Testis (tissue), 3 donors: Measurements from ENCODE around the gene HBD. TPM values are rescaled to one million over a fixed set of nuclear protein-coding genes. Genes with fewer than 3 reads are reported as not detected.

Experiments used
- DNase-seq: peaks from one replicate; pipeline ENCODE4 v3.0.0-alpha.2; 2019
- H3K27ac ChIP-seq, 2 donors: fragments of 200-600 bp; sonication (generic); one replicate each; pipeline ENCODE4 v1.5.1; 2019
- H3K27me3 ChIP-seq: fragments of 200-600 bp; sonication (generic); one replicate; pipeline ENCODE4 v1.5.1; 2019
- H3K36me3 ChIP-seq: fragments of 200-600 bp; sonication (generic); one replicate; pipeline ENCODE4 v1.5.1; 2017; ENCODE audit warnings: low read depth; ENCODE audit errors: missing control alignments
- H3K4me1 ChIP-seq: fragments of 200-600 bp; sonication (generic); one replicate; pipeline ENCODE4 v1.5.1; 2019
- H3K4me3 ChIP-seq, 2 donors: fragments of 200-600 bp; sonication (generic); one replicate each; pipeline ENCODE4 v1.5.1; 2017 to 2019
- H3K9me3 ChIP-seq: fragments of 200-600 bp; sonication (generic); one replicate; pipeline ENCODE4 v1.5.1; 2017
- CTCF ChIP-seq, 3 experiments: fragments of 450-650 bp in 2 of 3; fragments of 200-600 bp in 1 of 3; sonication (generic) in 1 of 3; IDR thresholded peaks; one replicate each; pipeline ENCODE4 v1.5.1; 2016 to 2019; ENCODE audit warnings: antibody characterized with exemption in 3 of 3, mild to moderate bottlenecking in 2 of 3, moderate library complexity in 1 of 3
- POLR2A ChIP-seq: fragments of 450-650 bp; IDR thresholded peaks from one replicate; pipeline ENCODE4 v1.6.1; 2017; ENCODE audit warnings: antibody characterized with exemption, mild to moderate bottlenecking, moderate library complexity
- WGBS, 2 donors: methylation state at CpG; one replicate each; pipeline ENCODE4 v1.1.5; 2018; 5-methylcytosine and 5-hydroxymethylcytosine counted together
- intact Hi-C: fragments of 100-400 bp; cut with DNase I; formaldehyde crosslinking; loops from one replicate; pipeline ENCODE4 v1.15.1; 2023; ENCODE audit warnings: low total_unique reads
- polyA plus RNA-seq: library from polyadenylated mRNA; stranded (reverse); fragments of 350-450 nt; fragmentation: Illumina TruSeq; extraction: RNeasy Lipid Tissue Mini Kit (QIAGEN cat#74804); gene quantifications from one replicate; pipeline ENCODE4 v1.2.3, GENCODE V29; 2014; ENCODE audit warnings: low read depth, low replicate concordance; ENCODE audit not compliant: insufficient read depth
- total RNA-seq, 2 donors: library from RNA; depleted of rRNA; stranded (reverse); fragments of >200 nt; gene quantifications; one replicate each; pipeline ENCODE4 v1.2.3, GENCODE V29; 2016

Gene HBD
- total and polyA plus RNA-seq, 3 donors from 2014 or later: not detected

- WGBS, 2 donors: 52 to 67% methylated on average over 3 of the region's 3 CpGs
- peak; percentile 57 for DNase-seq
- Histone ChIP-seq H3K27ac (no peak overlapping the region), H3K9me3 (no peaks in the 10 kb centered on the region), H3K36me3 (no peaks in the 10 kb centered on the region), H3K27me3 (no peaks in the 10 kb centered on the region), H3K4me1 (no peaks in the 10 kb centered on the region), H3K4me3 (no peak overlapping the region)
- no peak for TF ChIP-seq POLR2A
- no peak for TF ChIP-seq CTCF (IDR thresholded peaks at IDR 0.05)
- intact Hi-C loops: no loop called here
Measured at GRCh38 chr11:5280582-5281102, 46.4 kb upstream of the HBD start.

GRCh38 chr11:5279471-5280090 lies 45.3 kb upstream of the HBD start:
- Histone ChIP-seq H3K27me3 (no peaks in the 10 kb centered on the region), H3K9me3 (no peaks in the 10 kb centered on the region), H3K36me3 (no peaks in the 10 kb centered on the region), H3K4me1 (no peaks in the 10 kb centered on the region), H3K4me3 (no peak overlapping the region), H3K27ac (no peak overlapping the region)
- intact Hi-C loops: no loop called here
- no peak for DNase-seq
- no peak for TF ChIP-seq POLR2A
- no peak for TF ChIP-seq CTCF (IDR thresholded peaks at IDR 0.05)
- WGBS, 2 donors: 81 to 86% methylated on average over 4 of the region's 4 CpGs

- no peak overlapping the region for H3K27ac ChIP-seq
- 73 to 75% methylated on average over 1 of the region's 1 CpG for WGBS, 2 donors
Measured at GRCh38 chr11:5277807-5278382, 43.6 kb upstream of the HBD start.

GRCh38 chr11:5276697-5277096 lies 42.4 kb upstream of the HBD start:
- 89 to 94% methylated on average over 2 of the region's 2 CpGs for WGBS, 2 donors
- TF ChIP-seq POLR2A (no peak), CTCF (IDR thresholded peaks at IDR 0.05) (no peak)

More at GRCh38 chr11:5277807-5278382, 43.6 kb upstream of the HBD start:
- TF ChIP-seq CTCF (IDR thresholded peaks at IDR 0.05) (no peak), POLR2A (no peak)
- Histone ChIP-seq H3K9me3 (no peaks in the 10 kb centered on the region), H3K27me3 (no peaks in the 10 kb centered on the region), H3K4me1 (no peaks in the 10 kb centered on the region), H3K36me3 (no peaks in the 10 kb centered on the region), H3K4me3 (no peak overlapping the region)
- no peak for DNase-seq
- intact Hi-C loops: no loop called here

More at GRCh38 chr11:5276697-5277096, 42.4 kb upstream of the HBD start:
- no peaks in the 10 kb centered on the region for H3K9me3 ChIP-seq
- H3K27me3 ChIP-seq: no peaks in the 10 kb centered on the region
- DNase-seq: no peak
- no peaks in the 10 kb centered on the region for H3K36me3 ChIP-seq
- H3K4me3 ChIP-seq: no peak overlapping the region
- no peaks in the 10 kb centered on the region for H3K4me1 ChIP-seq
- intact Hi-C loops: no loop called here
- H3K27ac ChIP-seq: no peak overlapping the region
